Measurements from ENCODE around the gene DCTN1. TPM values are rescaled to one million over a fixed set of nuclear protein-coding genes. Genes with fewer than 3 reads are reported as not detected.
A peak's percentile ranks its signal among the peaks of the same experiment; 100 is the strongest.

Gene DCTN1
- total and polyA plus RNA-seq, 2 donors (not counting 3 experiments of a cell fraction or from before 2014, with no cell fraction given) = 130 to 170 TPM

- Histone ChIP-seq H4K20me1 (replicated peaks; ENCODE audit: control insufficient read depth, extremely low read depth, insufficient read depth, low read length) (no peaks in the 10 kb centered on the region), H3K4me3 (replicated peaks in 1 of 3; ENCODE audit: insufficient read depth in 1 of 3, low read depth in 1 of 3, low read length in 3 of 3) (no peak overlapping the region), H2AFZ (ENCODE audit: low read depth, low read length) (no peak overlapping the region), H3K4me1 (ENCODE audit: control insufficient read depth, extremely low read depth, insufficient read depth, low read length) (peaks cover 5% of the 10 kb centered on the region), H3K9me1 (replicated peaks; ENCODE audit: control insufficient read depth, extremely low read depth, insufficient read depth, low read length) (no peaks in the 10 kb centered on the region), H3K27me3 (ENCODE audit: control insufficient read depth in 2 of 2, insufficient read depth in 2 of 2, low read length in 2 of 2) (no peaks in the 10 kb centered on the region), H3K9ac (replicated peaks; ENCODE audit: extremely low read depth, insufficient read depth, low read length) (no peak overlapping the region), H3K36me3 (ENCODE audit: control insufficient read depth in 2 of 2, extremely low read depth in 1 of 2, insufficient read depth in 2 of 2, low read length in 2 of 2) (peaks cover 0 to 2% of the 10 kb centered on the region in 2 experiments), H3K4me2 (ENCODE audit: insufficient read depth, low read length) (no peak overlapping the region), H3K9me3 (replicated peaks; ENCODE audit: control insufficient read depth, insufficient read depth, low read length) (no peaks in the 10 kb centered on the region), H3K27ac (ENCODE audit: insufficient read depth, low read depth, low read length) (no peak overlapping the region), H3K79me2 (ENCODE audit: control insufficient read depth, insufficient read depth, low read length) (peaks cover 61% of the 10 kb centered on the region)
- ChIA-PET CTCF (interaction anchor here (1.5 kb wide), 1 partner anchor 8 kb away, joined by 5 read pairs; no protein-coding TSS in a partner anchor), POLR2A (no interaction called here)
- intact Hi-C loops (cut with micrococcal nuclease) = no loop called here
- dilution Hi-C loops (cut with MboI; ENCODE audit: extremely low pct_ligation_motif_present, low sequenced_read_pairs) = no loop called here
- DNase-seq (ENCODE audit: low read depth, low spot score) (peak; percentile 74), FAIRE-seq (peak; percentile 74)
- TF ChIP-seq EZH2 (IDR thresholded peaks at IDR 0.05; ENCODE audit: borderline replicate concordance, low read depth, low read length, severe bottlenecking) (no peak), FOS (IDR thresholded peaks at IDR 0.05; ENCODE audit: borderline replicate concordance, insufficient read depth, low read length) (no peak), MYC (IDR thresholded peaks at IDR 0.05; ENCODE audit: low read depth, low read length) (no peak), JUN (IDR thresholded peaks at IDR 0.05; ENCODE audit: borderline replicate concordance, insufficient read depth, insufficient read length, low read depth) (no peak), MAX (IDR thresholded peaks at IDR 0.05; ENCODE audit: insufficient read depth, insufficient read length) (no peak), CTCF (IDR thresholded peaks at IDR 0.05; ENCODE audit: extremely low read depth in 1 of 2, insufficient read depth in 1 of 2, low read depth in 1 of 2, low read length in 2 of 2) (no peak), POLR2A (IDR thresholded peaks at IDR 0.05; ENCODE audit: low read depth, low read length) (no peak)
- no TSS peak for BruUV-seq (replicated peaks)
These were observed 3.1 kb upstream of the DCTN1 start for GRCh38 chr2:74383254-74383653.
